ENCODE results near the gene PTOV1. TPM values are rescaled to one million over a fixed set of nuclear protein-coding genes. Genes with fewer than 3 reads are reported as not detected.

PTOV1 gene
- total and polyA plus RNA-seq, 2 of the 13 experiments (the other 11 are each of a cell fraction or from before 2014, with no cell fraction given) = 63.5 to 68.5 TPM

DNA sequence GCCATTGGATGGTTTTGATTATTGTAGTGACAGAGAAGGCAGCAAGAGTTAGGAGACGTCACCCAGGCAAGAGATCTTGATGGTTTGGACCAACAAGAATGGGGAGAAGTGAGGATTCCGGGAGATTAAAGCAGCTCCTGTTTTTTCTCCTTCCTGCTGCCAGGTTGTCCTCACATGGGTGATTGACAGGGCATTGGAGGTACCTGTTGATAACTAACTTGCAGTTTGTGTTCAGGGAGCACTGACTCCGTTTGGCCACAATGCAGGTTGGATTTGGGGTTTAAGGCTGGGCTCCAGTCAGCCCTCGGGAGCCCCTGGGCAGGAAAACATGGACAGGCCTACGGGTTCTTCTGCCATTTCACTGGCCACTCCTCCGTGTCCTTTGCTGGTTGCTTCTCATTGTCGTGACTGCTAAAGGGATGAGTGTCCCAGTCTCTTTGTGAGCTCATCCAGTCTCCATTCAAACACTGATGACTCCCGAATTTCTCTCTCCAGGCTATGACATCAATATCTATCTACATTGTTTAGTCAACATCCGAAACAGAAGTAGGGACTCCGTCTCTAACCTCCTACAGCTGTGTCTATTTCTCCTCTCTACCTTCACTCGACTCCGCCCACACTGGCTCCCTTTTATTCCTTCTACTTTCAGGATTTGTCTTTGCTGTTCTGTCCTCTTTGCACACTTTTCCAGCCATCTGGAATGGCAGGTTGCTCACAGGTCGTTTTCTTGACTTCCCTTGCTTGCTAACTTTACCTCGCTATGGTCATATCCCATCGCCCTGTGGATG lies 1.3 kb upstream of the PTOV1 start:
- no peak for ATAC-seq
- H3K4me3 ChIP-seq (replicated peaks in 1 of 3; ENCODE audit: insufficient read depth in 1 of 3, low read depth in 2 of 3, low read length in 3 of 3) = peak overlapping the region; percentile 89 to 93 (median 90)
- in situ Hi-C loops (cut with HindIII; ENCODE audit: extremely low pct_ligation_motif_present, low pct_unique_long_range_greater_than_20kb) = no loop called here
- peaks cover 23% of the 10 kb centered on the region for H4K20me1 ChIP-seq (ENCODE audit: insufficient read depth, low read length)
- H3K9me3 ChIP-seq (ENCODE audit: low read length) = no peaks in the 10 kb centered on the region
- H3K4me2 ChIP-seq (ENCODE audit: low read depth, low read length) = peak overlapping the region; percentile 73
- peak overlapping the region; percentile 96 for H3K9ac ChIP-seq (ENCODE audit: insufficient read depth, low read depth, low read length)
- FAIRE-seq = no peak
- peaks cover 32% of the 10 kb centered on the region for H3K4me1 ChIP-seq (ENCODE audit: insufficient read depth, low read length)
- CTCF ChIA-PET (ENCODE audit: low intra/inter-chr PET ratio, low total read pairs) = no interaction called here
- intact Hi-C loops (cut with micrococcal nuclease; ENCODE audit: unreplicated experiment) = no loop called here
- H3K27me3 ChIP-seq (ENCODE audit: control insufficient read depth in 1 of 2, insufficient read depth in 2 of 2, low read length in 2 of 2) = no peaks in the 10 kb centered on the region; a peak in 1 of 5 replicates
- no peak overlapping the region for H2AFZ ChIP-seq (ENCODE audit: low read length)
- BruUV-seq (replicated peaks) = no TSS peak
- TF ChIP-seq ZNF205 (CRISPR knock-in tag; IDR thresholded peaks at IDR 0.05) (0 out of 2 replicates have a peak, but pooled peaks have one; percentile 10), SALL1 (CRISPR knock-in tag; IDR thresholded peaks at IDR 0.05) (no peak)
- H3K79me2 ChIP-seq (ENCODE audit: insufficient read depth, low read length) = peaks cover 24% of the 10 kb centered on the region
- WGBS (ENCODE audit: low lambda C conversion rate) = 85% methylated on average over 14 of the region's 15 CpGs
- DNase-seq (ENCODE audit: low spot score) = no peak
- H3K27ac ChIP-seq (ENCODE audit: extremely low read length, insufficient read depth, low read length) = peak overlapping the region; percentile 100
- POLR2A ChIA-PET = interaction anchor here (0.9 to 3.1 kb wide), 8 partner anchors 13 to 84 kb away, joined by 3 to 29 read pairs (median 12); partner anchors contain the start of genes AKT1S1, AP2A1, ATF5 and NUP62
- H3K36me3 ChIP-seq (replicated peaks in 1 of 2; ENCODE audit: control insufficient read depth in 1 of 2, insufficient read depth in 2 of 2, low read length in 2 of 2) = peaks cover 6 to 8% of the 10 kb centered on the region in 2 experiments; a peak in 2 of 5 replicates

DNA sequence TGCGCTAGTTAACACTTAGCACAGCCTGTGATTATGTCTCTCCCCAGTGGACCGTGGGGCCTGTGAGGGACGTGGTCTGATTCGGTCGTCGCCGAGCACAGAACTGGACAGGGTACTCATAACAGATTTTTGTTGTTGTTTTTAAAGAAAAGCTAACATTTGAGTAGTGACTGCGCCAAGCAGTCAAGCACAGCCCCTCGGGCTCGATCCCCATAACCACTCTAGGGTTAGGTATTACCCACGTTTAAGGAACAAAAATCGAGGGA lies 805 bp upstream of the PTOV1 start:
- no peak for FAIRE-seq
- Histone ChIP-seq H3K9ac (ENCODE audit: insufficient read depth, low read depth, low read length) (peak overlapping the region; percentile 96), H3K4me1 (ENCODE audit: insufficient read depth, low read length) (peaks cover 30% of the 10 kb centered on the region), H3K27me3 (ENCODE audit: control insufficient read depth in 1 of 2, insufficient read depth in 2 of 2, low read length in 2 of 2) (no peaks in the 10 kb centered on the region; a peak in 1 of 5 replicates), H4K20me1 (ENCODE audit: insufficient read depth, low read length) (peaks cover 23% of the 10 kb centered on the region), H3K27ac (ENCODE audit: extremely low read length, insufficient read depth, low read length) (peak overlapping the region; percentile 100), H3K9me3 (ENCODE audit: low read length) (no peaks in the 10 kb centered on the region), H3K79me2 (ENCODE audit: insufficient read depth, low read length) (peaks cover 24% of the 10 kb centered on the region), H3K4me2 (ENCODE audit: low read depth, low read length) (peak overlapping the region; percentile 73), H2AFZ (ENCODE audit: low read length) (no peak overlapping the region), H3K36me3 (replicated peaks in 1 of 2; ENCODE audit: control insufficient read depth in 1 of 2, insufficient read depth in 2 of 2, low read length in 2 of 2) (peaks cover 10 to 12% of the 10 kb centered on the region in 2 experiments; a peak in 4 of 5 replicates), H3K4me3 (replicated peaks in 1 of 3; ENCODE audit: insufficient read depth in 1 of 3, low read depth in 2 of 3, low read length in 3 of 3) (peak overlapping the region; percentile 89 to 93 (median 90))
- CTCF ChIA-PET (ENCODE audit: low intra/inter-chr PET ratio, low total read pairs) = no interaction called here
- WGBS (ENCODE audit: low lambda C conversion rate) = 68% methylated on average over 12 of the region's 12 CpGs
- ATAC-seq = no peak
- intact Hi-C loops (cut with micrococcal nuclease; ENCODE audit: unreplicated experiment) = no loop called here
- POLR2A ChIA-PET = interaction anchor here (0.6 to 3.1 kb wide), 12 partner anchors 11 to 164 kb away, joined by 3 to 29 read pairs (median 8); partner anchors contain the start of genes AKT1S1, AP2A1, ATF5 and NUP62
- no peak for DNase-seq (ENCODE audit: low spot score)
- no TSS peak for BruUV-seq (replicated peaks)
- in situ Hi-C loops (cut with HindIII; ENCODE audit: extremely low pct_ligation_motif_present, low pct_unique_long_range_greater_than_20kb) = no loop called here
- TF ChIP-seq ZSCAN9 (CRISPR knock-in tag; IDR thresholded peaks at IDR 0.05; ENCODE audit: borderline replicate concordance) = no peak
- TF ChIP-seq, protein P1, sequence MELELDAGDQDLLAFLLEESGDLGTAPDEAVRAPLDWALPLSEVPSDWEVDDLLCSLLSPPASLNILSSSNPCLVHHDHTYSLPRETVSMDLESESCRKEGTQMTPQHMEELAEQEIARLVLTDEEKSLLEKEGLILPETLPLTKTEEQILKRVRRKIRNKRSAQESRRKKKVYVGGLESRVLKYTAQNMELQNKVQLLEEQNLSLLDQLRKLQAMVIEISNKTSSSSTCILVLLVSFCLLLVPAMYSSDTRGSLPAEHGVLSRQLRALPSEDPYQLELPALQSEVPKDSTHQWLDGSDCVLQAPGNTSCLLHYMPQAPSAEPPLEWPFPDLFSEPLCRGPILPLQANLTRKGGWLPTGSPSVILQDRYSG (CRISPR knock-in tag; IDR thresholded peaks at IDR 0.05) = peak; percentile 10; the same call in 1 of the 2 replicates
- TF ChIP-seq, protein P2, sequence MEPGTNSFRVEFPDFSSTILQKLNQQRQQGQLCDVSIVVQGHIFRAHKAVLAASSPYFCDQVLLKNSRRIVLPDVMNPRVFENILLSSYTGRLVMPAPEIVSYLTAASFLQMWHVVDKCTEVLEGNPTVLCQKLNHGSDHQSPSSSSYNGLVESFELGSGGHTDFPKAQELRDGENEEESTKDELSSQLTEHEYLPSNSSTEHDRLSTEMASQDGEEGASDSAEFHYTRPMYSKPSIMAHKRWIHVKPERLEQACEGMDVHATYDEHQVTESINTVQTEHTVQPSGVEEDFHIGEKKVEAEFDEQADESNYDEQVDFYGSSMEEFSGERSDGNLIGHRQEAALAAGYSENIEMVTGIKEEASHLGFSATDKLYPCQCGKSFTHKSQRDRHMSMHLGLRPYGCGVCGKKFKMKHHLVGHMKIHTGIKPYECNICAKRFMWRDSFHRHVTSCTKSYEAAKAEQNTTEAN (CRISPR knock-in tag; conservative IDR thresholded peaks at IDR 0.05) = 0 out of 2 replicates have a peak, but pooled peaks have one; percentile 2
- TF ChIP-seq, protein P3, sequence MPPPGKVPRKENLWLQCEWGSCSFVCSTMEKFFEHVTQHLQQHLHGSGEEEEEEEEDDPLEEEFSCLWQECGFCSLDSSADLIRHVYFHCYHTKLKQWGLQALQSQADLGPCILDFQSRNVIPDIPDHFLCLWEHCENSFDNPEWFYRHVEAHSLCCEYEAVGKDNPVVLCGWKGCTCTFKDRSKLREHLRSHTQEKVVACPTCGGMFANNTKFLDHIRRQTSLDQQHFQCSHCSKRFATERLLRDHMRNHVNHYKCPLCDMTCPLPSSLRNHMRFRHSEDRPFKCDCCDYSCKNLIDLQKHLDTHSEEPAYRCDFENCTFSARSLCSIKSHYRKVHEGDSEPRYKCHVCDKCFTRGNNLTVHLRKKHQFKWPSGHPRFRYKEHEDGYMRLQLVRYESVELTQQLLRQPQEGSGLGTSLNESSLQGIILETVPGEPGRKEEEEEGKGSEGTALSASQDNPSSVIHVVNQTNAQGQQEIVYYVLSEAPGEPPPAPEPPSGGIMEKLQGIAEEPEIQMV (CRISPR knock-in tag; IDR thresholded peaks at IDR 0.05; ENCODE audit: low read depth) = no peak
- TF ChIP-seq, protein P4, sequence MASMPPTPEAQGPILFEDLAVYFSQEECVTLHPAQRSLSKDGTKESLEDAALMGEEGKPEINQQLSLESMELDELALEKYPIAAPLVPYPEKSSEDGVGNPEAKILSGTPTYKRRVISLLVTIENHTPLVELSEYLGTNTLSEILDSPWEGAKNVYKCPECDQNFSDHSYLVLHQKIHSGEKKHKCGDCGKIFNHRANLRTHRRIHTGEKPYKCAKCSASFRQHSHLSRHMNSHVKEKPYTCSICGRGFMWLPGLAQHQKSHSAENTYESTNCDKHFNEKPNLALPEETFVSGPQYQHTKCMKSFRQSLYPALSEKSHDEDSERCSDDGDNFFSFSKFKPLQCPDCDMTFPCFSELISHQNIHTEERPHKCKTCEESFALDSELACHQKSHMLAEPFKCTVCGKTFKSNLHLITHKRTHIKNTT (CRISPR knock-in tag; IDR thresholded peaks at IDR 0.05) = no peak

Data from HepG2 (cell line).